ENCODE measurements around the gene INA.
A peak's percentile ranks its signal among the peaks of the same experiment; 100 is the strongest.
"Not testable (repeated sequence)": the region's sequence is repeated elsewhere in the genome, so short reads cannot be mapped to it uniquely, and the experiment has no call there.

The INA gene

DNA sequence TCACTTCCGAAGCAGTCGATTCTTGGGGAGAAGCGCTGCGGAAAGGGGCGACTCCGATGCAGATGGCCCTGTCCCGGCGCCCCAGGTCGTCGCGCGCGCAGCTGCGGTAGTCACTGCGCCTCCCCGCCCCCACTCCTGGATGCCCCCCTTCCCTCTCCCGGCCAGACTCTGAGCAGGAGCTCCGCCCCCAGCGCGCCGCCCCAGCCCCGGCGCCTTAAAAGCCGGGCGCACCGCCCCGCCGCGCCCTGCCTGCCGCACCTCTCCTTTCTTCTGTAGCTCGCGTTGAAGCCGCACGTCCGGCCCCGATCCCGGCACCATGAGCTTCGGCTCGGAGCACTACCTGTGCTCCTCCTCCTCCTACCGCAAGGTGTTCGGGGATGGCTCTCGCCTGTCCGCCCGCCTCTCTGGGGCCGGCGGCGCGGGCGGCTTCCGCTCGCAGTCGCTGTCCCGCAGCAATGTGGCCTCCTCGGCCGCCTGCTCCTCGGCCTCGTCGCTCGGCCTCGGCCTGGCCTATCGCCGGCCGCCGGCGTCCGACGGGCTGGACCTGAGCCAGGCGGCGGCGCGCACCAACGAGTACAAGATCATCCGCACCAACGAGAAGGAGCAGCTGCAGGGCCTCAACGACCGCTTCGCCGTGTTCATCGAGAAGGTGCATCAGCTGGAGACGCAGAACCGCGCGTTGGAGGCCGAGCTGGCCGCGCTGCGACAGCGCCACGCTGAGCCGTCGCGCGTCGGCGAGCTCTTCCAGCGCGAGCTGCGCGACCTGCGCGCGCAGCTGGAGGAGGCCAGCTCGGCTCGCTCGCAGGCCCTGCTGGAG is at the start of gene INA:
Gene INA (plus strand): TSS at position 243 of the 817 bp plus-strand sequence. CDS start 74 bp downstream, at position 317.
- intact Hi-C loops (cut with DNase I), result no loop called here
- peak; percentile 44 to 93 (median 80) for DNase-seq

- no peak for DNase-seq
- intact Hi-C loops (cut with DNase I), result no loop called here
Observed at GRCh38 chr10:103227416-103227815, 49.5 kb upstream of the INA start.

GRCh38 chr10:103231047-103231551 is 45.8 kb upstream of the INA start:
- DNase-seq, result no peak
- intact Hi-C loops (cut with DNase I), result no loop called here

DNA sequence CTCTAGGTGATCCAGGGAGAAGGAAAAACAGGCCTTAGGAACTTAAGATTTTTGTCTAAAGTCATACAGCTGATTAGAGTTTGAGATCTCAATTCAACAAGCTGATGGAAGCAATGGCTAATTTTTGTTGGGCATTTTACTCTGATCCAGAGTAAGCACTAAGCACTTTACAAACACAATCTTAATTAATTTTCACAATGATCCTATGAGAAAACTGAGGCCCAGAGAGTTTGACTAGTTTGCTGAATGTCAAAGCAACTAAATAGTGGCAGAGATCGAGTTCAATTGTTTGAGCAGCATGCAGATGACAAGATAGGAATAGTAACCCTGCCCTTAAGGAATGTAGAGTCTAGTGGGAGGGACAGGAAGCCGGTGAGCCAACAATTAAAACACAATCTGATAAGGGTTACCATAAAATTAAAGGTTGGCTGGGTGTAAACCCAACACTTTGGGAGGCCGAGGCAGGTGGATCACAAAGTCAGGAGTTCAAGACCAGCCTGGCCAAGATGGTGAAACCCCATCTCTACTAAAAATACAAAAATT is 44.7 kb upstream of the INA start:
- intact Hi-C loops (cut with DNase I), result no loop called here

GRCh38 chr10:103232772-103233488 is 44.0 kb upstream of the INA start:
- intact Hi-C loops (cut with DNase I), result no loop called here
- DNase-seq, result no peak

More for the DNA sequence above, 44.7 kb upstream of the INA start:
- no peak for DNase-seq

- DNase-seq, result no peak
- intact Hi-C loops (cut with DNase I), result no loop called here
Observed at GRCh38 chr10:103235775-103236174, 41.2 kb upstream of the INA start.

GRCh38 chr10:103238506-103239252 is 38.3 kb upstream of the INA start:
- intact Hi-C loops (cut with DNase I), result no loop called here
- peak in 7 of 42 donors; percentile 5 to 45 (median 20) for DNase-seq

DNA sequence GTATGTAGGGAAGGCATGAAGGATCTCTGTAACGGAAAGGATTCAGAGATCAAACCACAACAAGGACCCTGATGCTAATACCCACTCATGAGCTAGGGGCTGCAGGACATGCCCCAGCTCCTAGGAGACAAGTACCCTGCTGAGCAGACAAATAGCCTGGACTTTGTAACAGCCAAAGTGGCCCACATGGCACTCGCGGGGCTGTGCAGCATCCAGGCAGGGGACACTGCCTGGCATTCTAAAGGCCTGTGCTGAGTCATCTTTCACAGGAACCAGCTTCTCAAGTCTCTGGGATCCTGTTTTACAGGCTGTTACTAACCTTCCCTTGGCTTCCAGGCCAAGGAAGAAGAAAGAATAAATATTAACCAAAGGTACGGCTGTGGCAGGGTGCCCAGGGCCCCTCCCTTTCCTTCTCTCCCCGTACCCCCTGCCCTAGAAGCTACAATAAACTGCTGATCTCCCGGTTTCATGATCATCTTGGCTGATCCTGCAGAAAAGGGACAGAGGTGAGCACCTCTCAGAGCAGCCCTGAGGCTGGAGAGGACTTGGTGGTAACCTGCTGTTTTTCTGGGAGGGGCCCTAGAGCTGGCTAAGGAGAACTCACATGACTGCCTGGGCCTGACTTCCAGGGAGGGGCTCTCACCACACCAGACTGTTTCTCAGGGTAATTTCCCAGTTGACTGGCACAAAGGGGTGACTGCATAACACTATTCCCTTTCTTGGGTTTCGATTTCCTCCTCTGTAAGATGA is 35.5 kb upstream of the INA start:
- intact Hi-C loops (cut with DNase I), result loop anchor here (10.0 kb wide), 1 partner anchor 507 kb away; no protein-coding TSS in a partner anchor

DNA sequence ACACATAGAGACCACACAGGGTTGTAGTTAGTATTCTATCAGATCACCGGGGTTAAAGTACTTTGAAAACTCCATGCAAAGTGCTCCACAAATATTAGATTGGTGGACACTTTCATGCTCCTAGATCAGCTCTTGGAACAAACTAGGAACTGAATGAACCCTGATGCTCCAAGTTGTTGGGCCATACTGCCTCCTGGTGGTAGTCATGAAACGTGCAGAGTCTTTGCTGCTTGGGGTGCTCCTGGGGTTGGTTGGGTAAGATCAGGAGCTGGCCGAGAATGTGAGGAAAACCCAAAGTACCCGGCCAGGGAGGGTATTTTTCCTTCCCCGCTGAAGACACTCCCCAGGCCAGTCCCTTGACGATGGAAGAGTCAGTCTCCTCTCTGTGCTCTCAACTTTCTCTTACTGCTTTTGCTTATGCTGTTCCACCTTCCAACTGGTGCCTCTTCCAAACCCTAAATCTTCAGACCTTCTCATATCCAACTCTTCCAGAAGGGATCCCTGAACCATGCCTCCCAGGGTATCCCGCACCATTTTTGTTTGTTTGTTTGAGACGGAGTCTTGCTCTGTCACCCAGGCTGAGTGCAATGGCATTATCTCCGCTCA is 32.2 kb upstream of the INA start:
- intact Hi-C loops (cut with DNase I), result loop anchor here (2.0 to 10.0 kb wide), 2 partner anchors 326 to 510 kb away; partner anchors contain the start of gene CNNM2
- DNase-seq, result peak; percentile 34 to 92 (median 81)

More for the DNA sequence above, 35.5 kb upstream of the INA start:
- DNase-seq, result peak in 12 of 42 donors; percentile 7 to 69 (median 24)

DNA sequence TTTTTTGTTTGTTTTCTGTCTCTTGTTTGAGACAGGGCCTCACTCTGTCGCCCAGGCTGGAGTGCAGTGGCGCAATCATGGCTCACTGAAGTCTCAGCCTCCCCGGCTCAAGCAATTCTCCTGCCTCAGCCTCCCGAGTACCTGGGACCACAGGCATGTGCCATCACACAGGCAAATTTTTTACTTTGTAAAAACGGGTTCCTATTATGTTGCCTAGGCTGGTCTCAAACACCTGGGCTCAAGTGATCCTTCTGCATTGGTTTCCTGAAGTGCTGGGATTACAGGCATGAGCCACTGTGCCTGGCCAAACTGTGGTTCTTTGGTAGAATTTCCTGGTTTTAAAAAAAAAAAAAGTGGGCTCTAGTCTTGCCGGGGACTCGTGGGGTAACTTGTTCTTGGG is 31.4 kb upstream of the INA start, which contains the start of gene RPEL1:
Gene RPEL1 (plus strand): TSS at position 301 of the 400 bp plus-strand sequence. CDS start 110 bp downstream, outside the sequence.
- not testable (repeated sequence) for DNase-seq
- intact Hi-C loops (cut with DNase I), result loop anchor here (2.0 to 10.0 kb wide), 2 partner anchors 327 to 511 kb away; partner anchors contain the start of gene CNNM2

DNA sequence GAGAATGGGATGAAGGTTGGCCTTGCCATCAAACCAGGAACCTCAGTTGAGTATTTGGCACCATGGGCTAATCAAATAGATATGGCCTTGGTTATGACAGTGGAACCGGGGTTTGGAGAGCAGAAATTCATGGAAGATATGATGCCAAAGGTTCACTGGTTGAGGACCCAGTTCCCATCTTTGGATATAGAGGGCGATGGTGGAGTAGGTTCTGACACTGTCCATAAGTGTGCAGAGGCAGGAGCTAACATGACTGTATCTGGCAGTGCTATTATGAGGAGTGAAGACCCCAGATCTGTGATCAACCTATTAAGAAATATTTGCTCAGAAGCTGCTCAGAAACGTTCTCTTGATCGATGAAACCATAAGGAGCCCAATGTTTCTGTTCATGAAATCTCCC is 30.6 kb upstream of the INA start:
- DNase-seq, result no peak
- intact Hi-C loops (cut with DNase I), result loop anchor here (10.0 kb wide), 1 partner anchor 512 kb away; no protein-coding TSS in a partner anchor

DNA sequence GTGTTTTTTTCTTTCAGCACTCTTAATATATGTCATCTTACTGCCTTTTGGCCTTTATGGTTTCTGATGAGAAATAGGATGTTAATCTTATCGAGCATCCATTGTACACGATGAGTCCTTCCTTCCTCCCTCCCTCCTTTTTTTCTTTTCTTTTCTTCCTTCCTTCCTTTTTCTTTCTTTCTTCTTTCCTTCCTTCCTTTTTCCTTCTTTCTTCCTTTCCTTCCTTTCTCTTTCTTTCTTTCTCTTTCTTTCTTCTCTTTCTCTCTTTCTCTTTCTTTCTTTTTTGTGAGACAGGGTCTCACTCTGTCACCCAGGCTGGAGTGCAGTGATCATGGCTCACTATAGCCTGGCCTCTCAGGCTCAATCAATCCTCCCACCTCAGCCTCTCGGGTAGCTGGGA is 22.8 kb upstream of the INA start:
- intact Hi-C loops (cut with DNase I), result no loop called here
- no peak for DNase-seq

GRCh38 chr10:103254538-103255325 is 22.2 kb upstream of the INA start:
- intact Hi-C loops (cut with DNase I), result no loop called here
- peak in 30 of 42 donors; percentile 13 to 85 (median 52) for DNase-seq

DNA sequence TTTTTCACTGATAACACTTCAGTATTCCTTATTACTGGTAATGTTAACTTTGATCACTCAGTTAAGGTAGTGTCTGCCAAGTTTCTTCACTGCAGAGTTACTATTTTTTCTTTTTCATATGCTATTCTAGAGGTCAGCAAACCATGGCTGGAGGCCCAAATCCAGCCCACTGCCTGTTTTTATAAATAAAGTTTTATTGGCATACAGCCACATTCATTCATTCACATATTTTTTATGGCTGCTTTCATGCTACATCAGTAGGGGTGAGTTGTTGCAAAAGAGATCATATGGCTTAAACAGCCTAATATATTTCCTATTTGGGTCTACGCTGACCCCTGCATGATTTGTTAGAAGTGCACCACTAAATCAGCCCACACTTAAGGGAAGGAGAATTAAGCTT is 20.3 kb upstream of the INA start:
- intact Hi-C loops (cut with DNase I), result no loop called here
- no peak for DNase-seq

- DNase-seq, result no peak
- intact Hi-C loops (cut with DNase I), result no loop called here
Observed at GRCh38 chr10:103257812-103258211, 19.1 kb upstream of the INA start.

- DNase-seq; intact Hi-C loops (cut with DNase I): not testable (repeated sequence)
Observed at GRCh38 chr10:103258928-103259327, 18.0 kb upstream of the INA start.

DNA sequence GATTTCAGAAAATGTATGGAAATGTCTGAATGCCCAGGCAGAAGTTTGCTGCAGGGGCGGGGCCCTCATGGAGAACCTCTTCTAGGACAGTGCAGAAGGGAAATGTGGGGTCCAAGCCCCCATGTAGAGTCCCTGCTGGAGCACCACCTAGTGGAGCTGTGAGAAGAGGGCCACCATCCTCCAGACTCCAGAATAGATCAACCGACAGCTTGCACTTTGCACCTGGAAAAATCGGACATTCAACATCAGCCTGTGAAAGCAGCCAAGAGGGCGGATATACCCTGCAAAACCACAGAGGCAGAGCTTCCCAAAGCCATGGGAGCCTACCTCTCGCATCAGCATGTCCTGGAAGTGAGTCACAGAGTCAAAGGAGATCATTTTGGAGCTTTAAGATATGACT is 16.9 kb upstream of the INA start:
- intact Hi-C loops (cut with DNase I), result no loop called here
- DNase-seq, result no peak
